Hematopoietic multipotent progenitor cell treated with erythropoietin and hydrocortisone succinate and interleukin-3 and kit ligand, for 17 days (in vitro differentiated cells): ENCODE results near the gene SDK1.

Source experiments
- DNase-seq: peaks from one replicate; pipeline ENCODE4 v3.0.0-alpha.2; 2015; ENCODE audit warnings: low spot score

The SDK1 gene

DNA sequence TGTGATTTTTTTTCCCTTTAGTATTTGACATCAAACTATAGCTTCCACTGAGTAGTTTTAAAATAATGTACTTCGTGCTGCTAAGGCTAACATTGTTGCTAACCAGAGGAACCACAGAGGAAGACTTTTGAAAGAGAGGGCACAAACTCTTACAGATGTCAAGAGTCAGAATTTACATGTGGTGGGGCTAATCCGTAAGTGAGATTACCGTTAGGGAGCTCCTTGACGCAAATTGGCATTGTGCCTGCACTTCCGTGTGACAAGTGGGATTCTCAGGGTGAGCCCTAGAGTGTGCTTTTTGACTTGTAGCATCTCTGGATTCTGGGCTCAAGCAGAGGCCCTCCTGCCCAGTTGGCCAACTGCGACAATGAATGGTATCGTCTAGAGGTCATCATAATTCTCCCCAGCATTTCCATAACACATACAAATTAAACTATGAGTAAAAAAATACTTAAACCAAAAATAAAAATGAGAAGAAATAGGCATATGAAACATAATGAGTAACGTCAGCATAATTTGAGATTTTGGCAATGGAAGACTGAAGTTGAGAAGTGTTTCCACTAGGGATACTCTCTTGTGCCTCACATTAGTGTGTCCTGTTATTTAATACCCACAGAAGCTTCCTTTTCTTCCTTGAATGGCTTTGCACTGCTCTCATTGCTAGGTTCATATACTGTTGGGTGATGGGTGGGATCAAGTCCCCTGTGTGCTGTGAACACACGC is 164.0 kb downstream of the SDK1 start:
- no peak for DNase-seq

DNA sequence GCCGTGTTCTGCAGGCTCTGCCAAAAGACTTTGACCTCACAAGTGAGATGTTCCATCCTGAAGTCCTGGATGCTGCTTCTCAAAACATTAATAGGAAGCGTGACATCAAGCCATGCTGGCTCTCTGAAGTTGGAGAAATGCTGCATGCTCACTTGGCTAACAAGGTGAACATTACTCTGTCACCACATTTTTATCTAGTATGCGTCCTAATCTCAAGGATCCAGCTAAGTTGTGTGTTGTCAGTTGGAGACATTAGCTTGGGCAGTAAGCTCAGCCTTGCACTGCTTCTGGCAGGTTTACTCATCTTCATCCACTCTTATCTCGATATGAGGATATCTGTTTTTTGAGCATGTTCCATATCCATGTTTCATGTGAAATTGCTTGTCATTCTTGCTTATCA is 165.2 kb downstream of the SDK1 start:
- no peak for DNase-seq

DNA sequence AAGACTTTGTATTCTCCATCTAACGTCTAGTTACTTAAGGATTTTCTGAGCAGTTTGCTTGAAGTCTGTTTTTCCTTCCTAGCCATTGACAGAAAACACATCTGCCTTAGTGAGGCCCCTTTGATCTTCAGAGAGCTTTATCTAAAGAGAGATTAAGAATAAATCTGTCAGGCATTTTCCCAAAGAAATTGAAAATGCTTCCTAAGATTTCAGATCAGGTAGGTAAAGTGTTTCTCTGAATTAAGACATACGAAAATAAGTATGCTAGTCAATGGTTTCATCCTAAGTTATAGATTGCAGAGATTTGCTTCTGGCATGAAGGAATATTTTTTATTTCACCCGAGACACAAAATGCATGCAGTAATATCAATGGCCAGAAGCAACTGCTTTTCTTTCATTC is 168.6 kb downstream of the SDK1 start:
- no peak for DNase-seq

DNA sequence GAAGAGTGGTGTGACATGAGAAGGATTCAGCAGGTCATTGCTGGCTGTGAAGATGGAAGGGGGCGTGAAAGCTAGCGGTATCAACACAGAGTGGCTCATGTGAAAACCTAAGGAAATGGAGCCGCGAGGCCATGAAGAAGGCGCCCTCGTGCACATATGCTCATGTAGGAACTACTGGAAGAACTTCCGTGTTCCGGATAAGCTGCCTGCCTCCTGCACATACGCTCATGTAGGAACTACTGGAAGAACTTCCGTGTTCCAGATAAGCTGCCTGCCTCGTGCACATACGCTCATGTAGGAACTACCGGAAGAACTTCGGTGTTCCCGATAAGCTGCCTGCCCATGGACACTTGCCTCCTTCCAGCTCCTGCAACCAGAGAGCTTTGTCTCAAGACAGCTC is 179.1 kb downstream of the SDK1 start:
- no peak for DNase-seq

- DNase-seq = no peak
Observed at GRCh38 chr7:3481435-3481834, 180.4 kb downstream of the SDK1 start.

- DNase-seq = no peak
Observed at GRCh38 chr7:3482147-3482921, 181.3 kb downstream of the SDK1 start.

- no peak for DNase-seq
Observed at GRCh38 chr7:3486841-3487240, 185.8 kb downstream of the SDK1 start.

GRCh38 chr7:3488829-3489228 is 187.8 kb downstream of the SDK1 start:
- no peak for DNase-seq

DNA sequence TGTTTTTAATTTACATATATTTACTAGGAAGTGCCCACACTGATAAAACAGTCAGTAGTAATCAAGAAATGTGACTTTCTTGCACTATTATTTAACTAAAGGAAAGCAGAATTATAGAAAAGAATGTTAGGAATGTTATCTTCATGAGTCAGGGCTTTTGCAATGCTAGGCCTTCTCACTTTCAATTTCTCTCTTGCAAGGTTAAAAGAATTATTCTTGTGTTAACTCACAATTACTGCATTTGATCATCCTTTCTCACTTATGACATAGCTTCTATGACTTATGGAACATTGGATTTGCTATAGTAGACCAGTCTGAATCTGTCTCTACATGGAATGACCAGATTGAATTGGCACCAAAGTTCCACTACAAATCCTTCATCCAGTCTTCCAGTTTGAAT is 192.4 kb downstream of the SDK1 start:
- no peak for DNase-seq

GRCh38 chr7:3494947-3495346 is 193.9 kb downstream of the SDK1 start:
- no peak for DNase-seq

- no peak for DNase-seq
Observed at GRCh38 chr7:3495530-3495929, 194.5 kb downstream of the SDK1 start.

DNA sequence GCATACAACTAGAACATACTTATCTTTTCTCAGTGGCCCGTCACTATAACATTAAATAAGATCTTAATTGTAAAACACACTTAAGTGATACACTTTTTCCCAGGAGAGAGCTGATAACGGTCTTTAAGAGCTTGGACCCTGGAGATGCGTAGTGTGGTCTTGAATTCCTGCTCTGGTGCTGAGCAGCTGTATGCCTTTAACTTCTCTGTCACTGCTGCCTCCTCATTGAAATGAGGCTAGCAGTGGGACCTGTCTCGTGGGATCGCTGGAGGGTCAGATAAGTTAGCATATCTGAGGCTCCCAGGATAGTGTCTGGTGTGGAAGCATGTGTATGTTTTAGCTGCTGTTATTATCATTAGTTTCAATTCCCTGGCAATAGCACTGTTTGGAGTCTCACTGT is 194.9 kb downstream of the SDK1 start:
- DNase-seq = no peak

DNA sequence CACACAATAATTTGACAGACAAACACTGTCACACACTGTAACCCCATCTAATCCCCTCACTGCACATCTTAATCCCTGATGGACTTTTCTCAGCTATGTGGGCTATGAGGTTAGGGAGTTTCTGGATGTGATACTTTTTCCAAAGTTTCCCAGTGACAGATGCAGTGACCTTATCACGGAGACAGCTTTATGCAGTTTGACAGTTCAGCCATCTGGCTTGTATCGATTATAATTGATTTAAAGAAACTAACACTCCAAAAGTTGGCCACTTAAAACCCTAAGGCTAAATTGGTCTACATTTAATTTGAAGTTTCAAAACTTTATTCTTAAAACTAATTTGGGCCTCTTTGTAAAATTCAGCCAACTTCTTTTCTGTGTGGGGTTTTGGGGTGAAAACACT is 196.7 kb downstream of the SDK1 start:
- DNase-seq = no peak

GRCh38 chr7:3501671-3502070 is 200.6 kb downstream of the SDK1 start:
- DNase-seq = no peak

DNA sequence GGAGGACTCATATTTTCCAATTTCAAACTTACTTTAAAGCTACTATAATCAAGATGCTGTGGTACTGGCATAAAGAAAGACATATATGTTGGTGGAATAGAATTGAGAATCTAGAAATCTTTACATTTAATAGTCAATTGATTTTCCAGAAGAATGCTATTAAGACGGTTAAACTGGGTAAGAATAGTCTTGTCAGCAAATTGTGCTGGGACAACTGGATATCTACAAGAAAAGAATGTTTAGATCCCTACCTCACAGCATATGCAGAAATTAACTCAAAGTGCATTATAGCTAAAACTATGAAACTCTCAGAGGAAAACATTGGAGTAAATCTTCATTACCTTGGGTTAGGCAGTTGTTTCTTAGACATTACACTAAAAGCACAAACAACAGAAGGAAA is 203.3 kb downstream of the SDK1 start:
- no peak for DNase-seq

GRCh38 chr7:3510101-3511020 is 209.3 kb downstream of the SDK1 start:
- no peak for DNase-seq

GRCh38 chr7:3517344-3517743 is 216.3 kb downstream of the SDK1 start:
- DNase-seq = no peak

GRCh38 chr7:3518546-3518945 is 217.5 kb downstream of the SDK1 start:
- no peak for DNase-seq

GRCh38 chr7:3520206-3520605 is 219.2 kb downstream of the SDK1 start:
- no peak for DNase-seq

DNA sequence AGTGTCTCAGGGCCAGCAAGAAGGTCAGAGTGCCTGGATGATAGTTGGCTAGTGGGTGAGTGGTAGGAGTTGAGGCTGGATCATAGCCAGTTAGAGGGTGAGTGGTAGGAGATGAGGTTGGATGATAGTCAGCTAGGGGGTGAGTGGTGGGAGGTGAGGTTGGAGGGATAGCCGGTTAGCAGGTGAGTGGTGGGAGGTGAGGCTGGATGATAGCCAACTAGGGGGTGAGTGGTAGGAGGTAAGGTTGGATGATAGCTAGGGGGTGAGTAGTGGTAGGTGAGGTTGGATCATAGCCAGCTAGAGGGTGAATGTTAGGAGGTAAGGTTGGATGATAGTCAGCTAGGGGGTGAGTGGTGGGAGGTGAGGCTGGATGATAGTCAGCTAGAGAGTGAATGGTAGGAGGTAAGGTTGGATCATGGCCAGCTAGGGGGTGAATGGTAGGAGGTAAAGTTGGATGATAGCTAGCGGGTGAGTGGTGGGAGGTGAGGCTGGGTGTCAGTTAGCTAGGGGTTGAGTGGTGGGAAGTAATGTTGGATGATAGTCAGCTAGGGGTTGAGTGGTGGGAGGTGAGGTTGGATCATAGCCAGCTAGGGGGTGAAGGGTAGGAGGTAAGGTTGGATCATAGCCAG is 226.6 kb downstream of the SDK1 start:
- DNase-seq = no peak

DNA sequence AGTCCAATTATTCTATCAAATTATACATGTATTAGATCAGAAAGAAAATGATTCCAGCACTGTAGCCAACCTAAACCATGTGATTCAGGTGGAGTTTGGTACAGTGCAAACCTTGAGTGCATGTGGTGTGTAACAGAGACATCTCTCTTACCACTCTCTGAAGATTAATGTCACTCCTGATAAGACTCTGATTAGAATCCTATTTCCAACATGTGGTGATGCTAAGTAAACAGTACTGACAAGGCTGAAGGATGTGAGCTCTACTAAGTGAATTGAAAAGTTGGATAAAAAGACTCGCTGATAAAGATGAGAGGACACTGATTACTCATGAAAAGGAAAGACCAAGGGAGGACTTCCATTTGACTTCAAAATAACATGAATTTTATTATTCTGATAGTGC is 232.0 kb downstream of the SDK1 start:
- DNase-seq = no peak

- no peak for DNase-seq
Observed at GRCh38 chr7:3537210-3537875, 236.3 kb downstream of the SDK1 start.
